Measurements from ENCODE around the gene LEMD1.

LEMD1 gene

DNA sequence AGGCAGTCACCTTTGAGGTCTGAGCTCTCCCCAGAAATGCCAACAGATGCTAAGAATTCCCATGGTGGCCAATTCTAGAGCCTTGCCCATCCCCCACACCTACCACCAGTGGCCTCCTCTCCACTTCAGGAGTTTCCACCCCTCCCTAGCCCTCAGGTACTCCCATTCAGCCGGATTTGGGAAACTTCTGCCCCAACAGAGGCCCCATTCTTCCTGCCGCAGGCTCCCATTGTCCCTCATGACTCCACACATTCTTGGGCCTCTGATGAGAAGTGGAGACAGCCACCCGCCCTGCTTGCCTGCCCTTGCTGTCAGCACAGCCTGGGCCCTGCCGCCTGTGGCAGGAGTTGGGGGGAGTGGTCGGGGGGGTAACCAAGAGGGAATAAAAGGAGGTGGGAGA, 29.3 kb upstream of the LEMD1 start:
- TF ChIP-seq ISL1 (CRISPR knock-in tag; IDR thresholded peaks at IDR 0.05) (no peak), PPARA (CRISPR knock-in tag; IDR thresholded peaks at IDR 0.05; ENCODE audit: borderline replicate concordance) (no peak), CSDC2 (CRISPR knock-in tag; IDR thresholded peaks at IDR 0.05) (no peak), RARB (CRISPR knock-in tag; IDR thresholded peaks at IDR 0.05) (no peak), TOX (CRISPR knock-in tag; IDR thresholded peaks at IDR 0.05; ENCODE audit: borderline replicate concordance) (no peak), ZNF8 (CRISPR knock-in tag; IDR thresholded peaks at IDR 0.05) (no peak), ZNF70 (CRISPR knock-in tag; IDR thresholded peaks at IDR 0.05) (no peak)
- no peak for ATAC-seq

DNA sequence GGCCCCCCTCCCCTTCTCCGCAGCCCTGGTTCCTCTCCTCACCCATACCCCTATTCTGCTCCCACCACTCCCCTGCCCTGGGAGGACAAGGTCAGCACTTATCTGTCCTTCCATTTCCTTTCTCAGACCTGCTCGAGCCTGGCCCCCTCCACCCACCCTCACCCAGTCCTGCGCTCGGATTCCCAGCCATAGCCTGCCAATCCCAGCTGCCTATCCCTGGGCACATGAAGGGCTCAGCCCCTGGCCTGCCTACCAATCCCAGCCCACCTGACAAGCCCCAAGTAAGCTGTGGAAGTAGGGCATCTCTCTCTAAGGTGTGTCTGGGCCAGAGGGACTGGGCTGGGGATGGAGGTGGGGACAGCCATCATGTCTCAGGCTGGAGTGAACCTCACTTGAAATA, 28.6 kb upstream of the LEMD1 start:
- TF ChIP-seq ZFP30 (CRISPR knock-in tag; IDR thresholded peaks at IDR 0.05) (no peak), PPARA (CRISPR knock-in tag; IDR thresholded peaks at IDR 0.05; ENCODE audit: borderline replicate concordance) (no peak), RARB (CRISPR knock-in tag; IDR thresholded peaks at IDR 0.05) (no peak), ZFP3 (CRISPR knock-in tag; IDR thresholded peaks at IDR 0.05) (no peak), ZC3H10 (CRISPR knock-in tag; IDR thresholded peaks at IDR 0.05) (no peak), TOX (CRISPR knock-in tag; IDR thresholded peaks at IDR 0.05; ENCODE audit: borderline replicate concordance) (no peak), ESRRG (CRISPR knock-in tag; IDR thresholded peaks at IDR 0.05) (no peak), ZNF8 (CRISPR knock-in tag; IDR thresholded peaks at IDR 0.05) (no peak), CSDC2 (CRISPR knock-in tag; IDR thresholded peaks at IDR 0.05) (no peak), ARNTL (CRISPR knock-in tag; IDR thresholded peaks at IDR 0.05; ENCODE audit: borderline replicate concordance, low read depth) (no peak), GLIS3 (CRISPR knock-in tag; IDR thresholded peaks at IDR 0.05) (no peak), SNAI2 (CRISPR knock-in tag; IDR thresholded peaks at IDR 0.05) (no peak), ZNF565 (CRISPR knock-in tag; conservative IDR thresholded peaks at IDR 0.05; ENCODE audit: low read depth) (no peak), OSR1 (CRISPR knock-in tag; IDR thresholded peaks at IDR 0.05) (no peak), TCF4 (CRISPR knock-in tag; IDR thresholded peaks at IDR 0.05; ENCODE audit: borderline replicate concordance) (no peak), ISL1 (CRISPR knock-in tag; IDR thresholded peaks at IDR 0.05) (no peak)
- TF ChIP-seq, protein P1, sequence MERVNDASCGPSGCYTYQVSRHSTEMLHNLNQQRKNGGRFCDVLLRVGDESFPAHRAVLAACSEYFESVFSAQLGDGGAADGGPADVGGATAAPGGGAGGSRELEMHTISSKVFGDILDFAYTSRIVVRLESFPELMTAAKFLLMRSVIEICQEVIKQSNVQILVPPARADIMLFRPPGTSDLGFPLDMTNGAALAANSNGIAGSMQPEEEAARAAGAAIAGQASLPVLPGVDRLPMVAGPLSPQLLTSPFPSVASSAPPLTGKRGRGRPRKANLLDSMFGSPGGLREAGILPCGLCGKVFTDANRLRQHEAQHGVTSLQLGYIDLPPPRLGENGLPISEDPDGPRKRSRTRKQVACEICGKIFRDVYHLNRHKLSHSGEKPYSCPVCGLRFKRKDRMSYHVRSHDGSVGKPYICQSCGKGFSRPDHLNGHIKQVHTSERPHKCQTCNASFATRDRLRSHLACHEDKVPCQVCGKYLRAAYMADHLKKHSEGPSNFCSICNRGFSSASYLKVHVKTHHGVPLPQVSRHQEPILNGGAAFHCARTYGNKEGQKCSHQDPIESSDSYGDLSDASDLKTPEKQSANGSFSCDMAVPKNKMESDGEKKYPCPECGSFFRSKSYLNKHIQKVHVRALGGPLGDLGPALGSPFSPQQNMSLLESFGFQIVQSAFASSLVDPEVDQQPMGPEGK (CRISPR knock-in tag; IDR thresholded peaks at IDR 0.05; ENCODE audit: borderline replicate concordance) = no peak
- TF ChIP-seq, protein P2, sequence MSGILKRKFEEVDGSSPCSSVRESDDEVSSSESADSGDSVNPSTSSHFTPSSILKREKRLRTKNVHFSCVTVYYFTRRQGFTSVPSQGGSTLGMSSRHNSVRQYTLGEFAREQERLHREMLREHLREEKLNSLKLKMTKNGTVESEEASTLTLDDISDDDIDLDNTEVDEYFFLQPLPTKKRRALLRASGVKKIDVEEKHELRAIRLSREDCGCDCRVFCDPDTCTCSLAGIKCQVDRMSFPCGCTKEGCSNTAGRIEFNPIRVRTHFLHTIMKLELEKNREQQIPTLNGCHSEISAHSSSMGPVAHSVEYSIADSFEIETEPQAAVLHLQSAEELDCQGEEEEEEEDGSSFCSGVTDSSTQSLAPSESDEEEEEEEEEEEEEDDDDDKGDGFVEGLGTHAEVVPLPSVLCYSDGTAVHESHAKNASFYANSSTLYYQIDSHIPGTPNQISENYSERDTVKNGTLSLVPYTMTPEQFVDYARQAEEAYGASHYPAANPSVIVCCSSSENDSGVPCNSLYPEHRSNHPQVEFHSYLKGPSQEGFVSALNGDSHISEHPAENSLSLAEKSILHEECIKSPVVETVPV (CRISPR knock-in tag; IDR thresholded peaks at IDR 0.05) = no peak
- TF ChIP-seq, protein P3, sequence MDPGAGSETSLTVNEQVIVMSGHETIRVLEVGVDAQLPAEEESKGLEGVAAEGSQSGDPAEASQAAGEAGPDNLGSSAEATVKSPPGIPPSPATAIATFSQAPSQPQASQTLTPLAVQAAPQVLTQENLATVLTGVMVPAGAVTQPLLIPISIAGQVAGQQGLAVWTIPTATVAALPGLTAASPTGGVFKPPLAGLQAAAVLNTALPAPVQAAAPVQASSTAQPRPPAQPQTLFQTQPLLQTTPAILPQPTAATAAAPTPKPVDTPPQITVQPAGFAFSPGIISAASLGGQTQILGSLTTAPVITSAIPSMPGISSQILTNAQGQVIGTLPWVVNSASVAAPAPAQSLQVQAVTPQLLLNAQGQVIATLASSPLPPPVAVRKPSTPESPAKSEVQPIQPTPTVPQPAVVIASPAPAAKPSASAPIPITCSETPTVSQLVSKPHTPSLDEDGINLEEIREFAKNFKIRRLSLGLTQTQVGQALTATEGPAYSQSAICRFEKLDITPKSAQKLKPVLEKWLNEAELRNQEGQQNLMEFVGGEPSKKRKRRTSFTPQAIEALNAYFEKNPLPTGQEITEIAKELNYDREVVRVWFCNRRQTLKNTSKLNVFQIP (CRISPR knock-in tag; IDR thresholded peaks at IDR 0.05; ENCODE audit: borderline replicate concordance, low read depth) = no peak
- TF ChIP-seq, protein P4, sequence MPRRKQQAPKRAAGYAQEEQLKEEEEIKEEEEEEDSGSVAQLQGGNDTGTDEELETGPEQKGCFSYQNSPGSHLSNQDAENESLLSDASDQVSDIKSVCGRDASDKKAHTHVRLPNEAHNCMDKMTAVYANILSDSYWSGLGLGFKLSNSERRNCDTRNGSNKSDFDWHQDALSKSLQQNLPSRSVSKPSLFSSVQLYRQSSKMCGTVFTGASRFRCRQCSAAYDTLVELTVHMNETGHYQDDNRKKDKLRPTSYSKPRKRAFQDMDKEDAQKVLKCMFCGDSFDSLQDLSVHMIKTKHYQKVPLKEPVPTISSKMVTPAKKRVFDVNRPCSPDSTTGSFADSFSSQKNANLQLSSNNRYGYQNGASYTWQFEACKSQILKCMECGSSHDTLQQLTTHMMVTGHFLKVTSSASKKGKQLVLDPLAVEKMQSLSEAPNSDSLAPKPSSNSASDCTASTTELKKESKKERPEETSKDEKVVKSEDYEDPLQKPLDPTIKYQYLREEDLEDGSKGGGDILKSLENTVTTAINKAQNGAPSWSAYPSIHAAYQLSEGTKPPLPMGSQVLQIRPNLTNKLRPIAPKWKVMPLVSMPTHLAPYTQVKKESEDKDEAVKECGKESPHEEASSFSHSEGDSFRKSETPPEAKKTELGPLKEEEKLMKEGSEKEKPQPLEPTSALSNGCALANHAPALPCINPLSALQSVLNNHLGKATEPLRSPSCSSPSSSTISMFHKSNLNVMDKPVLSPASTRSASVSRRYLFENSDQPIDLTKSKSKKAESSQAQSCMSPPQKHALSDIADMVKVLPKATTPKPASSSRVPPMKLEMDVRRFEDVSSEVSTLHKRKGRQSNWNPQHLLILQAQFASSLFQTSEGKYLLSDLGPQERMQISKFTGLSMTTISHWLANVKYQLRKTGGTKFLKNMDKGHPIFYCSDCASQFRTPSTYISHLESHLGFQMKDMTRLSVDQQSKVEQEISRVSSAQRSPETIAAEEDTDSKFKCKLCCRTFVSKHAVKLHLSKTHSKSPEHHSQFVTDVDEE (CRISPR knock-in tag; IDR thresholded peaks at IDR 0.05) = no peak
- no peak for ATAC-seq

DNA sequence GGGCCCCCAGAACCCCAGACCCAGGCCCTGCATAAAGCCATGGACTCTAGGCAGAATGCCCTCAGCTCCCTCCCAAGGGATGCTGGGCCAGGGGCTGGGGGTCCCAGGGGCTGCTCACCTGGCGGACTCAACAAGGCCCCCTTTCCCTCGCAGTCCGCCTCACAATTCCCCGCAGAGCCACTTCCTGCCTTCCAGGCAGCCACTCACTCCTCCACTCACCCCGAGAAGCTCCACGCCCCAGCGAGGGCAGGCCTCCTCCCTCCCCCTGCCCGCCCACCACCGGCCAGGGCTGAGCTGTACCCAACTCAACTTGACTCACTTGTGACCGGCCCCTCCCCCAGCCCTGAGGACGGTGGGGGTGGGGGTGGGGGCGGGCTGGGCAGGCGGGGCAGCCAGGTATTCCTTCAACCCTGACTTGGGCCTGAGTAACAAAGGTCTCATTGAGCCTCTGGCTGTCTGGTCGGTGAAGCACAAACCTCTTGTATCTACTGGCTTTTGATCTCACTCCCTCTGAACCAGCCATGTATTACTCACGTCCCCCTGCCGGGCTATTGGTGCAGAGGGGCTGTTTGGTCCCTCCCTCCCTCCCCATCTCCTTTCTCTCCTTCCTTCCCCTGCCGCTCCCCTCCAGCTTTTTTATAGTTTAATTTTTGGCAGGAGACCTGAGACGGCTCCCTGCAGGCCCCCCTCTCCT, 28.0 kb upstream of the LEMD1 start:
- ATAC-seq = peak; percentile 17; the same call in 1 of the 3 replicates
- TF ChIP-seq, protein P4 (CRISPR knock-in tag; IDR thresholded peaks at IDR 0.05) = no peak
- TF ChIP-seq, protein P1 (CRISPR knock-in tag; IDR thresholded peaks at IDR 0.05; ENCODE audit: borderline replicate concordance) = no peak
- TF ChIP-seq SNAI2 (CRISPR knock-in tag; IDR thresholded peaks at IDR 0.05) (no peak), ARNTL (CRISPR knock-in tag; IDR thresholded peaks at IDR 0.05; ENCODE audit: borderline replicate concordance, low read depth) (no peak), ESRRG (CRISPR knock-in tag; IDR thresholded peaks at IDR 0.05) (no peak)
- TF ChIP-seq, protein P3 (CRISPR knock-in tag; IDR thresholded peaks at IDR 0.05; ENCODE audit: borderline replicate concordance, low read depth) = no peak

All from SK-N-SH treated with all-trans-retinoic acid at 6 μM for 48 hours (cell line).